Aorta (tissue), 5 donors: Measurements from ENCODE around the gene SCN3A. TPM values are rescaled to one million over a fixed set of nuclear protein-coding genes. Genes with fewer than 3 reads are reported as not detected.

ENCODE experiments used
- ATAC-seq: fragments of 200-7000 bp; cut with Tn5 transposase; one replicate; pipeline ENCODE4 v1.9.1; 2022; ENCODE audit warnings: moderate library complexity; ENCODE audit not compliant: low FRiP score
- DNase-seq, 2 donors: peaks; one replicate each; pipeline ENCODE4 v3.0.0-alpha.2; 2020
- H3K27ac ChIP-seq, 2 donors: one replicate each; pipeline ENCODE4 v1.5.1; 2013; ENCODE audit warnings: low read length in 2 of 2, mild to moderate bottlenecking in 2 of 2, moderate library complexity in 2 of 2, control low read depth in 1 of 2, inconsistent platforms in 1 of 2, low read depth in 1 of 2
- H3K27me3 ChIP-seq, 2 donors: one replicate each; pipeline ENCODE4 v1.6.1; 2013; ENCODE audit warnings: control low read depth in 1 of 2, low read length in 1 of 2, mild to moderate bottlenecking in 1 of 2, moderate library complexity in 1 of 2; ENCODE audit not compliant: insufficient read depth in 2 of 2, control insufficient read depth in 1 of 2
- H3K36me3 ChIP-seq, 2 donors: one replicate each; pipeline ENCODE4 v1.6.1; 2013; ENCODE audit warnings: control low read depth in 1 of 2, low read length in 1 of 2, mild to moderate bottlenecking in 1 of 2; ENCODE audit not compliant: insufficient read depth in 2 of 2, control insufficient read depth in 1 of 2
- H3K4me1 ChIP-seq, 2 donors: one replicate each; pipeline ENCODE4 v1.6.1; 2013; ENCODE audit warnings: low read length in 2 of 2, control low read depth in 1 of 2, mild to moderate bottlenecking in 1 of 2, moderate library complexity in 1 of 2; ENCODE audit not compliant: insufficient read depth in 2 of 2, control insufficient read depth in 1 of 2
- H3K4me3 ChIP-seq, 2 donors: one replicate each; pipeline ENCODE4 v1.5.1; 2013; ENCODE audit warnings: low read length in 2 of 2, control low read depth in 1 of 2, mild to moderate bottlenecking in 1 of 2
- H3K9me3 ChIP-seq: one replicate; pipeline ENCODE4 v1.6.1; 2013; ENCODE audit warnings: mild to moderate bottlenecking, low read length; ENCODE audit not compliant: control insufficient read depth
- WGBS, 2 donors: extraction: QIAGEN DNeasy Blood & Tissue Kit; methylation state at CpG; one replicate each; pipeline ENCODE4 v1.1.7; 2013; 5-methylcytosine and 5-hydroxymethylcytosine counted together
- intact Hi-C, 2 donors: fragments of 100-400 bp; cut with DNase I; formaldehyde crosslinking; loops; one replicate each; pipeline versions ENCODE4 v1.14.2 to v1.15.0; 2022
- long read RNA-seq, 2 donors: library from polyadenylated mRNA; unstranded; transcript quantifications; one replicate each; pipeline ENCODE4 v2.0.0, GENCODE V29; 2020 to 2021
- polyA plus RNA-seq, 2 donors: library from polyadenylated mRNA; stranded (reverse); fragments of 200-250 nt; gene quantifications; one replicate each; pipeline ENCODE4 v1.2.3, GENCODE V29; 2013
- total RNA-seq, 2 donors: library from RNA; stranded (reverse); fragmentation: NEBNext Ultra II Directional; extraction: Animal tissue kit (Norgen Biotek cat#: 25700); gene quantifications; one replicate each; pipeline ENCODE4 v1.2.1, GENCODE V29; 2021
- donor health status: healthy with polysubstance abuse.
- donor health status: Bipolar disorder and iron deficiency.
- donor health status: DM: no; HTN: no; CAD: no.
- donor health status: DM: no; HTN: no; CAD: no.
- donor health status: DM: yes; HTN: yes; CAD: no.

Gene SCN3A
- 10 to 100 TPM in 1 of 2 donors, 1 to 10 TPM in 1; 2.4 to 19.3 TPM for total RNA-seq
- polyA plus RNA-seq, result under 1 TPM; 0.08 to 0.38 TPM
- long read RNA-seq, donor 1, partial matches to known transcripts, result 3 of 4 reads
- long read RNA-seq, donor 1, other reads (novel, unspliced or antisense), result 1 of 4 reads
- long read RNA-seq, donor 2, result 0 reads

GRCh38 chr2:165203689-165204559 lies at the start of gene SCN3A:
Gene SCN3A (minus strand): TSS chr2:165204050. CDS start chr2:165176394, 27,656 bp downstream.
- 13 to 20% methylated on average over 8 of the region's 8 CpGs for WGBS, 2 donors
- no peaks in the 10 kb centered on the region for H3K36me3 ChIP-seq
- no peaks in the 10 kb centered on the region for H3K27me3 ChIP-seq
- ATAC-seq (no peak), DNase-seq (no peak)
- H3K27ac ChIP-seq, result no peak within 1 kb of the TSS
- H3K9me3 ChIP-seq, result no peaks in the 10 kb centered on the region
- no peaks in the 10 kb centered on the region for H3K4me1 ChIP-seq
- intact Hi-C loops, result loop anchor here (5.0 to 10.0 kb wide), 3 partner anchors 187 to 469 kb away; no protein-coding TSS in a partner anchor
- peak within 1 kb of the TSS in 1 of 2 donors; percentile 14 for H3K4me3 ChIP-seq

- Histone ChIP-seq H3K27me3 (no peaks in the 10 kb centered on the region), H3K4me1 (no peaks in the 10 kb centered on the region), H3K27ac (no peak overlapping the region), H3K9me3 (no peaks in the 10 kb centered on the region), H3K4me3 (no peak overlapping the region), H3K36me3 (no peaks in the 10 kb centered on the region)
- DNase-seq, result no peak
- intact Hi-C loops, result no loop called here
- ATAC-seq, result no peak
Observed at GRCh38 chr2:165253178-165253577, 49.3 kb upstream of the SCN3A start.

GRCh38 chr2:165251366-165251765 lies 47.5 kb upstream of the SCN3A start:
- ATAC-seq (no peak), DNase-seq (no peak)
- WGBS, 2 donors, result 38 to 46% methylated on average over 4 of the region's 4 CpGs
- Histone ChIP-seq H3K4me1 (no peaks in the 10 kb centered on the region), H3K27me3 (no peaks in the 10 kb centered on the region), H3K27ac (no peak overlapping the region), H3K36me3 (no peaks in the 10 kb centered on the region), H3K4me3 (no peak overlapping the region), H3K9me3 (no peaks in the 10 kb centered on the region)
- intact Hi-C loops, result no loop called here

- no peaks in the 10 kb centered on the region for H3K9me3 ChIP-seq
- no peaks in the 10 kb centered on the region for H3K4me1 ChIP-seq
- H3K27me3 ChIP-seq, result no peaks in the 10 kb centered on the region
- 51 to 64% methylated on average over 2 of the region's 2 CpGs for WGBS, 2 donors
- no peak overlapping the region for H3K4me3 ChIP-seq
- no peaks in the 10 kb centered on the region for H3K36me3 ChIP-seq
- ATAC-seq (no peak), DNase-seq (no peak)
- no peak overlapping the region for H3K27ac ChIP-seq
- intact Hi-C loops, result no loop called here
Observed at GRCh38 chr2:165248238-165248637, 44.4 kb upstream of the SCN3A start.

- DNase-seq, result no peak
- ATAC-seq, result no peak
- 19 to 29% methylated on average over 5 of the region's 5 CpGs for WGBS, 2 donors
- Histone ChIP-seq H3K9me3 (no peaks in the 10 kb centered on the region), H3K27ac (no peak overlapping the region), H3K4me1 (no peaks in the 10 kb centered on the region), H3K4me3 (no peak overlapping the region), H3K36me3 (no peaks in the 10 kb centered on the region), H3K27me3 (no peaks in the 10 kb centered on the region)
- intact Hi-C loops, result no loop called here
Observed at GRCh38 chr2:165245081-165245793, 41.4 kb upstream of the SCN3A start.

GRCh38 chr2:165240916-165241315 lies 37.1 kb upstream of the SCN3A start:
- Histone ChIP-seq H3K36me3 (no peaks in the 10 kb centered on the region), H3K27me3 (no peaks in the 10 kb centered on the region), H3K4me1 (no peaks in the 10 kb centered on the region), H3K27ac (no peak overlapping the region), H3K4me3 (no peak overlapping the region), H3K9me3 (no peaks in the 10 kb centered on the region)
- 75 to 81% methylated on average over 2 of the region's 2 CpGs for WGBS, 2 donors
- DNase-seq, result no peak
- no peak for ATAC-seq
- intact Hi-C loops, result loop anchor here in 1 of 2 donors (5.0 kb wide), 1 partner anchor 51 kb away; no protein-coding TSS in a partner anchor

GRCh38 chr2:165239856-165240515 lies 36.1 kb upstream of the SCN3A start:
- intact Hi-C loops, result loop anchor here in 1 of 2 donors (5.0 kb wide), 1 partner anchor 52 kb away; no protein-coding TSS in a partner anchor
- 57% methylated on average over 4 of the region's 4 CpGs for WGBS, 2 donors
- no peak for ATAC-seq

GRCh38 chr2:165239230-165239629 lies 35.4 kb upstream of the SCN3A start, which contains the start of gene SCN2A:
Gene SCN2A (plus strand): TSS chr2:165239414. CDS start chr2:165295824, 56,410 bp downstream.
- H3K4me3 ChIP-seq, result no peak within 1 kb of the TSS
- no peaks in the 10 kb centered on the region for H3K27me3 ChIP-seq
- no peaks in the 10 kb centered on the region for H3K9me3 ChIP-seq
- ATAC-seq (no peak), DNase-seq (no peak)
- 19 to 21% methylated on average over 3 of the region's 3 CpGs for WGBS, 2 donors
- intact Hi-C loops, result no loop called here
- no peak within 1 kb of the TSS for H3K27ac ChIP-seq
- no peaks in the 10 kb centered on the region for H3K4me1 ChIP-seq
- no peaks in the 10 kb centered on the region for H3K36me3 ChIP-seq

More at GRCh38 chr2:165239856-165240515, 36.1 kb upstream of the SCN3A start:
- H3K27me3 ChIP-seq, result no peaks in the 10 kb centered on the region
- DNase-seq, result no peak
- no peaks in the 10 kb centered on the region for H3K4me1 ChIP-seq
- no peak overlapping the region for H3K27ac ChIP-seq
- H3K4me3 ChIP-seq, result no peak overlapping the region
- H3K36me3 ChIP-seq, result no peaks in the 10 kb centered on the region
- no peaks in the 10 kb centered on the region for H3K9me3 ChIP-seq
